ENCODE data around the gene KLRG1. TPM values are rescaled to one million over a fixed set of nuclear protein-coding genes. Genes with fewer than 3 reads are reported as not detected.

KLRG1 gene
- total RNA-seq, 1 experiment from 2014 or later, result 2.1 TPM

DNA sequence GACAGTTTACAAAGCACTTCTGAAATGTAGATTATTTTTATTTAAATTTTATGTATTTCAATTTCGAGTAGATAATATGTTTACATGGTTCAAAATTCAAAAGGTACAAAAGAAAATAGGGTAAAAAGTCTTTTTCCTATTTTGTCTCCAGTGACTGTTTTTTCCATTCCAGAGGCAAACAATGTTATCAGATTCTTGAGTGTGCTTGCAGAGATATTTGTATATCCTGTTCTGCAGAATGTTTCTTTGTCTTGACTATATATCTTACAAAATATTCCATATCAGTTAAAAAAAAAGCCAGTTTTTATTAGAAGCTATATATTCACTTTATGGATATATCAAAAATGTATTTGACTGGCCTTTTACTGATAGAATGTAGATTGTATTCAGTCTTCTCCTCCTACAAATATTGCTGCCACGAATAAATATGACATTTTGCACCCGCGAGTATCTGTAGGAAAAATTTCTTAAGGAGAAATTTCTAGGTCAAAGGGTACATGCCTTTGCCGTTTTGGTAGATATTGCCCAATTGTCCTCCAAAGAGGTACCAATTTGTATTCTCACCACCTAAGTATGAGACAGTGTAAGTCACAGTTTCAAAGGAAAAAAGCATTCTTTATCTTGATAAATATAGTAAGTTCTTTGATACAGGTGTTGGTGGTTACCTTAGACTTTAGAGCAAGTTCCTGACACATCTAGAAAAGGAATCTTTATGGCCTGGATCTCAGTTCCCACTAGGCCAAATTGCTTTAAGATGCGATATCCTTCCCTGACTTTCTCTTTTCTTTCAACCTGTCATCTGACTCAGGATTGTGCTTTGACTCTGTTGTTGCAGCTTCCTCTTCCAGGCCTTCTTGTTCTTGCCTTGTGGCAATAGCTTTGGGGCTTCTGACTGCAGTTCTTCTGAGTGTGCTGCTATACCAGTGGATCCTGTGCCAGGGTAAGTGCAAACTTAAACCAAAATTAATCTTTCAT lies 2.3 kb downstream of the KLRG1 start:
- no peaks in the 10 kb centered on the region for H3K9me3 Mint-ChIP-seq
- H2BK15ac ChIP-seq (ENCODE audit: low read depth, low read length), result no peak overlapping the region
- H3K4me1 Mint-ChIP-seq, result peaks cover under 1% of the 10 kb centered on the region in 2 experiments
- no peak overlapping the region for H2AK5ac ChIP-seq (ENCODE audit: insufficient read length, low read length)
- no peak overlapping the region for H4K91ac ChIP-seq (ENCODE audit: insufficient read length, low read depth, low read length)
- no peak overlapping the region for H3K27ac ChIP-seq (ENCODE audit: insufficient read length, low read depth, low read length)
- no peak overlapping the region for H2BK5ac ChIP-seq (ENCODE audit: insufficient read length, low read length)
- H3K4ac ChIP-seq (ENCODE audit: low read depth, low read length), result no peak overlapping the region
- no peaks in the 10 kb centered on the region for H3K9me3 ChIP-seq (ENCODE audit: control insufficient read depth, low read depth, low read length)
- H3K9ac ChIP-seq (ENCODE audit: extremely low read depth, insufficient read length, low read length), result no peak overlapping the region
- no peak overlapping the region for H3K14ac ChIP-seq (ENCODE audit: insufficient read depth, low read length)
- H3K23ac ChIP-seq (ENCODE audit: insufficient read length, low read depth, low read length), result no peak overlapping the region
- H3K18ac ChIP-seq (ENCODE audit: insufficient read length, low read depth, low read length), result no peak overlapping the region
- no peak overlapping the region for H4K8ac ChIP-seq (replicated peaks; ENCODE audit: insufficient read length, low read depth, low read length)
- no peak overlapping the region for H2BK120ac ChIP-seq (ENCODE audit: low read depth, low read length, poor library complexity, severe bottlenecking)
- H3K23me2 ChIP-seq (ENCODE audit: insufficient read length, low read depth, low read length, poor library complexity, severe bottlenecking), result no peaks in the 10 kb centered on the region
- no peak overlapping the region for H3K27ac Mint-ChIP-seq
- no peak overlapping the region for H3T11ph ChIP-seq (ENCODE audit: low read length)
- no peak overlapping the region for H2BK12ac ChIP-seq (ENCODE audit: insufficient read length, low read depth, low read length)
- H3K4me3 Mint-ChIP-seq, result no peak overlapping the region
- no CpG with 5 or more reads among the region's 6 CpGs for whole genome bisulfite sequencing (ENCODE audit: extremely low coverage, insufficient read length, low lambda C conversion rate)
- no peak overlapping the region for H3K56ac ChIP-seq (ENCODE audit: insufficient read length, low read depth, low read length)
- no peaks in the 10 kb centered on the region for H3K79me1 ChIP-seq (ENCODE audit: insufficient read depth, low read depth, low read length, poor library complexity, severe bottlenecking)
- H4K20me1 ChIP-seq (ENCODE audit: control insufficient read depth, insufficient read depth, insufficient read length), result no peaks in the 10 kb centered on the region
- no peak overlapping the region for H2AFZ ChIP-seq (ENCODE audit: low read length)
- H3K4me1 ChIP-seq (ENCODE audit: insufficient read depth, low read length), result peaks cover under 1% of the 10 kb centered on the region; the same call in 1 of the 2 replicates
- no peaks in the 10 kb centered on the region for H3K27me3 Mint-ChIP-seq (ENCODE audit: low read depth)
- no peak overlapping the region for H2BK20ac ChIP-seq (ENCODE audit: low read depth, low read length, poor library complexity, severe bottlenecking)
- no peak overlapping the region for H4K5ac ChIP-seq (ENCODE audit: insufficient read length, low read depth, low read length)
- TF ChIP-seq, protein P1, sequence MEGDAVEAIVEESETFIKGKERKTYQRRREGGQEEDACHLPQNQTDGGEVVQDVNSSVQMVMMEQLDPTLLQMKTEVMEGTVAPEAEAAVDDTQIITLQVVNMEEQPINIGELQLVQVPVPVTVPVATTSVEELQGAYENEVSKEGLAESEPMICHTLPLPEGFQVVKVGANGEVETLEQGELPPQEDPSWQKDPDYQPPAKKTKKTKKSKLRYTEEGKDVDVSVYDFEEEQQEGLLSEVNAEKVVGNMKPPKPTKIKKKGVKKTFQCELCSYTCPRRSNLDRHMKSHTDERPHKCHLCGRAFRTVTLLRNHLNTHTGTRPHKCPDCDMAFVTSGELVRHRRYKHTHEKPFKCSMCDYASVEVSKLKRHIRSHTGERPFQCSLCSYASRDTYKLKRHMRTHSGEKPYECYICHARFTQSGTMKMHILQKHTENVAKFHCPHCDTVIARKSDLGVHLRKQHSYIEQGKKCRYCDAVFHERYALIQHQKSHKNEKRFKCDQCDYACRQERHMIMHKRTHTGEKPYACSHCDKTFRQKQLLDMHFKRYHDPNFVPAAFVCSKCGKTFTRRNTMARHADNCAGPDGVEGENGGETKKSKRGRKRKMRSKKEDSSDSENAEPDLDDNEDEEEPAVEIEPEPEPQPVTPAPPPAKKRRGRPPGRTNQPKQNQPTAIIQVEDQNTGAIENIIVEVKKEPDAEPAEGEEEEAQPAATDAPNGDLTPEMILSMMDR (conservative IDR thresholded peaks at IDR 0.05), result no peak
- no peak for DNase-seq
- no peak overlapping the region for H3K4me2 ChIP-seq (ENCODE audit: insufficient read depth, insufficient read length, low read length)
- no peaks in the 10 kb centered on the region for H3K27me3 ChIP-seq (ENCODE audit: insufficient read depth, low read length)
- H3K79me2 ChIP-seq (ENCODE audit: insufficient read depth, low read length), result no peaks in the 10 kb centered on the region
- no peaks in the 10 kb centered on the region for H3K36me3 Mint-ChIP-seq (ENCODE audit: insufficient read depth in 1 of 3, low read depth in 3 of 3)
